Mesothelial cell of epicardium (in vitro differentiated cells): ENCODE data around the gene ATP8B1. TPM values are rescaled to one million over a fixed set of nuclear protein-coding genes. Genes with fewer than 3 reads are reported as not detected.

Experiments
- DNase-seq, 2 experiments: peaks; one replicate each; pipeline ENCODE4 v3.0.0; 2021; ENCODE audit warnings: low spot score in 2 of 2; ENCODE audit not compliant: unreplicated experiment in 2 of 2
- H3K27ac Mint-ChIP-seq: 2 replicates; pipeline ENCODE4 v1.8.0; 2021; ENCODE audit warnings: mixed read lengths
- H3K27me3 Mint-ChIP-seq: 2 replicates; pipeline ENCODE4 v1.8.0; 2021; ENCODE audit warnings: low read depth, mixed read lengths
- H3K36me3 Mint-ChIP-seq: 2 replicates; pipeline ENCODE4 v1.8.0; 2021; ENCODE audit warnings: mixed read lengths
- H3K4me1 Mint-ChIP-seq: 2 replicates; pipeline ENCODE4 v1.8.0; 2021; ENCODE audit warnings: mixed read lengths
- H3K4me3 Mint-ChIP-seq: 2 replicates; pipeline ENCODE4 v1.8.0; 2021; ENCODE audit warnings: mild to moderate bottlenecking, moderate library complexity, mixed read lengths
- H3K9me3 Mint-ChIP-seq: 2 replicates; pipeline ENCODE4 v1.8.0; 2021; ENCODE audit warnings: mixed read lengths
- total RNA-seq: library from RNA; stranded (reverse); gene quantifications from 3 replicates; pipeline ENCODE4 v1.2.1, GENCODE V29; 2021
- TF ChIP-seq, protein P1 (sequence below): fragments of 200-600 bp; sonication (generic); IDR thresholded peaks from one replicate; pipeline ENCODE4 v1.5.0; 2021; ENCODE audit warnings: antibody characterized with exemption; ENCODE audit not compliant: unreplicated experiment

Gene ATP8B1
- total RNA-seq, 1 donor from 2014 or later, result 14.1 TPM

DNA sequence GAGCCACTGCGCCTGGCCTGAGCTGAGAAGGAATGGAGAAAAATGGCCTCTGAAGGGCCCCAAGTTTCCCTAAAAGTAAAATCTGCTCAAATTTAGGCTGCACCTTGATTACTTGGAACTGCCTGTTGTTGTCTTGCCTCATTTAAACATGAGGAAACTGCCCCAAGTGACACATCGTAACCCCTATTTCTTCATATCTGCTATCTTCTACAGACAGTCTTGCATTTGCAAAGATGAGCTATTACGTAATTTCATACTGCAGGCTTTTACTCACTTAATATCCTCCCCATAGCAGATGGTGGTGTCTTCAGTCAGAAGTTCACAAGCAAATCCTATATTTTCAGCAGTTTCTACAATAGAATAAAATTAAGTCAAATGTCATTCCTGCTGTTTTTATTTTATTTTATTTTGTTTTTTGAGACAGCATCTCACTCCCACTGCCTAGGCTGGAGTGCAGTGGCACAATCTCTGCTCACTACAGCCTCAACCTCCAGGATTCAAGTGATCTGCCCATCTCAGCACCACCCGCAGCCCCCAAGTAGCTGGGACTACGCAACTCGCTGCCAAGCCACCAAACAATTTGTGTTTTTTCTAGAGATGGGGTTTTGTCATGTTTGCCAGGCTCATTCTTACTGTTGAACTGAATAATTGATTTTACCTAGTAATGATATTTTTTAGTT is 136.2 kb downstream of the ATP8B1 start:
- H3K4me3 Mint-ChIP-seq, result no peak overlapping the region
- H3K9me3 Mint-ChIP-seq, result peaks cover 4% of the 10 kb centered on the region
- DNase-seq, result no peak
- peaks cover 2% of the 10 kb centered on the region for H3K4me1 Mint-ChIP-seq
- TF ChIP-seq, protein P1, sequence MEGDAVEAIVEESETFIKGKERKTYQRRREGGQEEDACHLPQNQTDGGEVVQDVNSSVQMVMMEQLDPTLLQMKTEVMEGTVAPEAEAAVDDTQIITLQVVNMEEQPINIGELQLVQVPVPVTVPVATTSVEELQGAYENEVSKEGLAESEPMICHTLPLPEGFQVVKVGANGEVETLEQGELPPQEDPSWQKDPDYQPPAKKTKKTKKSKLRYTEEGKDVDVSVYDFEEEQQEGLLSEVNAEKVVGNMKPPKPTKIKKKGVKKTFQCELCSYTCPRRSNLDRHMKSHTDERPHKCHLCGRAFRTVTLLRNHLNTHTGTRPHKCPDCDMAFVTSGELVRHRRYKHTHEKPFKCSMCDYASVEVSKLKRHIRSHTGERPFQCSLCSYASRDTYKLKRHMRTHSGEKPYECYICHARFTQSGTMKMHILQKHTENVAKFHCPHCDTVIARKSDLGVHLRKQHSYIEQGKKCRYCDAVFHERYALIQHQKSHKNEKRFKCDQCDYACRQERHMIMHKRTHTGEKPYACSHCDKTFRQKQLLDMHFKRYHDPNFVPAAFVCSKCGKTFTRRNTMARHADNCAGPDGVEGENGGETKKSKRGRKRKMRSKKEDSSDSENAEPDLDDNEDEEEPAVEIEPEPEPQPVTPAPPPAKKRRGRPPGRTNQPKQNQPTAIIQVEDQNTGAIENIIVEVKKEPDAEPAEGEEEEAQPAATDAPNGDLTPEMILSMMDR, result no peak
- H3K36me3 Mint-ChIP-seq, result peaks cover 22% of the 10 kb centered on the region
- H3K27me3 Mint-ChIP-seq, result no peaks in the 10 kb centered on the region
- H3K27ac Mint-ChIP-seq, result no peak overlapping the region

DNA sequence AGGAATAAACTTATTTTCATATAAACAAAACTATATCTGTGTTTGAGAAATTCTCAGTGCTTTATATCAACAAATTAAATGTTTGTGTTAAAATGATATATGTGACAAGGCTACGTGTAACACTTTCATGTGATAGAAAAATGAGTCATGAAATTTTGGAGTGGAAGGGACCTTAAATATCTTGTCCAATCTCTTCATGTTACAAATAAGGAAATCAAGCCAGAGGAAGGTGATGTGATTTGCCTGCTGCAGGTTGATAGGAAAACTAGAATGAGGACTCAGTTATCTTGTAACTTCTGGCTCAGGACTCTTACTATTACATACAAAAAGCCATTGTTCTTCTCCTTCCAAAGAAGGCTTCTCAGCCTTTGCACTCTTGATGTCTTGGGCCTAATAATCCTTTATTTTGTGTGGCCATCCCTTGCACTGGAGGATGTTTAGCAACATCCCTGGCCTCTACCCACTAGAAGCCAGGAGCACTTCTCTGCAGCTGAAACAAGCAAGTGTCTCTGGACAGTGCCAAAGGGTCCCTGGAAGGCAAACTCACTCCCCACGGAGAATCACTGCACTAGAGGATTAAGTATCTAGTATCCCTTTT is 138.4 kb downstream of the ATP8B1 start:
- Mint-ChIP-seq H3K4me1 (peaks cover 12% of the 10 kb centered on the region), H3K27me3 (no peaks in the 10 kb centered on the region), H3K4me3 (no peak overlapping the region), H3K36me3 (peaks cover 22% of the 10 kb centered on the region), H3K9me3 (no peaks in the 10 kb centered on the region), H3K27ac (peak overlapping the region; percentile 14)
- DNase-seq, result no peak
- TF ChIP-seq, protein P1, result no peak

DNA sequence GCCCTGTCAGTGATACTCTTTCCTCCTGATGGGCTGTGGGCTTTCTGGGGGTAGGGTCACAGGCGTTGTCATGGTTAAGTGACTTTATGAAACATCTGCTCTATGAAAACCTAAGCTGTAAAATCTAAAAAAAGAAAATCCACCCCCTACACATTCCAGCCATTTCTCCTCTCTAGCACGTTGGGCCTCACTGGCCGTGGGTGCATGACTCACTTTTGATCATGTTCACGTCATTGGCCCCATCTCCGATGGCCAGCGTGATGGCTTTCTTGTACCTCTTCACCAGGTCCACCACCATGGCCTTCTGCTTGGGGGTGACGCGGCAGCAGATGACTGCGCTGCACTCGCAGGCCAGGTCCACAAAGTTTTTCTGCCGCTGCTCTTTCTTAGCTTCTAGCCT is 142.2 kb downstream of the ATP8B1 start:
- Mint-ChIP-seq H3K9me3 (no peaks in the 10 kb centered on the region), H3K36me3 (peaks cover 36% of the 10 kb centered on the region), H3K4me3 (no peak overlapping the region), H3K4me1 (peaks cover 16% of the 10 kb centered on the region), H3K27ac (no peak overlapping the region), H3K27me3 (no peaks in the 10 kb centered on the region)
- DNase-seq, result no peak
- TF ChIP-seq, protein P1, result no peak

DNA sequence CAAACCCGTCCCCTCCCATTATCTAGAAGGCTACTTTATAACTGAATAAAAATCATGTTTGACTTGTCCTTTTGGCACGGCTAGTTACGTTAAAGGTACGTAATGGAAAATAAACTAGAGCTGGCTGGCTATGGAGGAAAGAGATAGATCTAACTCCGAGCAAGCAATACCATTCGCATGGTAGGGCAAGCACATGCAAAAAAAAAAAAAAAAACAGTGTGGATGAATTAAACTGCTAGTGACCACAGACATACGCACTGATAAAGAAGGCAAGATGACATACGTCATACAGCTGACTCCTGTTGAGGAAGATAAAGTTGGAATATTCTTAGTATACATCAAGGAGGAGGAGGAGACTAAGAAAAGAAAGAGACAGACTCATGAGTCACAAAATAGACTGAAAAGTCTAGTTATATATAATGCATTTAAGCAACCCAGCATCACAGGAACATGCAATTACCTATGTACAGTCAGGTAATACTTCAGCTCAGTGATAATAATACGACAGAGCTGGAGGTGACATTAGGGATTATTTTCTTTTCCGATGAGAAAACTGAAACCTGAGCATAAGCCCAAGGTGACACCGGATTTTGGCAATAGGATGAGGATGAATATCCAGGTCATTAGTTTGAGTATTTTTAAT is 143.5 kb downstream of the ATP8B1 start:
- TF ChIP-seq, protein P1, result no peak
- peaks cover 48% of the 10 kb centered on the region for H3K36me3 Mint-ChIP-seq
- DNase-seq, result no peak
- H3K9me3 Mint-ChIP-seq, result peaks cover 12% of the 10 kb centered on the region
- peaks cover 15% of the 10 kb centered on the region for H3K4me1 Mint-ChIP-seq
- H3K27me3 Mint-ChIP-seq, result no peaks in the 10 kb centered on the region
- no peak overlapping the region for H3K4me3 Mint-ChIP-seq
- peak overlapping the region; percentile 39 for H3K27ac Mint-ChIP-seq

DNA sequence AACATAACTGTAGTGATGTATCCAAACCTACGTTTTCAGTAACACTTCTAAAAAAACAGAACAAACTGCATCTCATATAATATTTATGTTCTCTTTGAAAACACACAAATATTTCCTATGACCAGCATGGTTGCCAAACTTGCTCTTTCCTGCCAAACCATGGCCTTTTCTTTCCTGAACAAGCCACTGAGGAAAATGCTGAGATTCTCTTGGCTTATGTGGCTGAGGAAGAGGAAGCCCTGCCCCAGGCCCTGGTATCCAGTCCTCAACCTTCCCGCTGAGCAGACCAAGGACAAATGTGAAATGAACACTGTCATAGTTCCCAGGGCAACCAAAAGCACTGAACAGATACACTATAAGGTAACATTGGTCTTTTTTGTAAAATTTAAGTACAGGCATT is 145.6 kb downstream of the ATP8B1 start:
- TF ChIP-seq, protein P1, result no peak
- no peak for DNase-seq
- no peaks in the 10 kb centered on the region for H3K27me3 Mint-ChIP-seq
- peaks cover 46% of the 10 kb centered on the region for H3K36me3 Mint-ChIP-seq
- H3K4me3 Mint-ChIP-seq, result no peak overlapping the region
- H3K9me3 Mint-ChIP-seq, result peaks cover 12% of the 10 kb centered on the region
- H3K27ac Mint-ChIP-seq, result no peak overlapping the region
- peaks cover 15% of the 10 kb centered on the region for H3K4me1 Mint-ChIP-seq
